ENCODE data around the gene PTAFR. TPM values are rescaled to one million over a fixed set of nuclear protein-coding genes. Genes with fewer than 3 reads are reported as not detected.

PTAFR gene
- total RNA-seq (2021), result 1.8 to 2.6 TPM (median 1.9 TPM) in 3 replicates
- Bru-seq, nascent RNA, result percentile 32 among the genes with signal in this experiment
- long read RNA-seq, experiment 1, partial matches to known transcripts, result 0 of 4 reads
- long read RNA-seq, experiment 1, other reads (novel, unspliced or antisense), result 1 of 4 reads
- long read RNA-seq, experiment 2, partial matches to known transcripts, result 0 of 3 reads
- long read RNA-seq, experiment 2, other reads (novel, unspliced or antisense), result 1 of 3 reads
- long read RNA-seq, experiment 3, partial matches to known transcripts, result 0 of 1 reads
- long read RNA-seq, experiment 3, other reads (novel, unspliced or antisense), result 1 of 1 reads

GRCh38 chr1:28176492-28177470 lies at the start of gene PTAFR:
Gene PTAFR, minus strand, starts transcription at chr1:28176690. Its CDS starts 25,669 bp downstream, at chr1:28151021.
- Mint-ChIP-seq H3K9me3 (no peaks in the 10 kb centered on the region), H3K36me3 (no peaks in the 10 kb centered on the region), H3K4me3 (no peak within 1 kb of the TSS), H3K4me1 (peaks cover 10% of the 10 kb centered on the region), H3K27ac (no peak within 1 kb of the TSS; the same call in 1 of the 2 replicates), H3K27me3 (ENCODE audit: low read depth) (no peaks in the 10 kb centered on the region)
- ChIA-PET POLR2A (no interaction called here), CTCF (interaction anchor here (0.6 to 1.7 kb wide), 5 partner anchors 21 to 509 kb away, joined by 3 to 4 read pairs (median 3); partner anchors contain the start of gene EYA3)
- ATAC-seq (peak; percentile 49), DNase-seq (ENCODE audit: low spot score) (no peak)
- TF ChIP-seq ZNF121 (CRISPR knock-in tag; IDR thresholded peaks at IDR 0.05) (no peak), SMAD3 (CRISPR knock-in tag; IDR thresholded peaks at IDR 0.05; ENCODE audit: borderline replicate concordance) (no peak), PRDM15 (CRISPR knock-in tag; IDR thresholded peaks at IDR 0.05) (no peak), AFF4 (CRISPR knock-in tag; IDR thresholded peaks at IDR 0.05; ENCODE audit: borderline replicate concordance) (no peak), SP1 (CRISPR knock-in tag; conservative IDR thresholded peaks at IDR 0.05) (no peak), ETV6 (CRISPR knock-in tag; IDR thresholded peaks at IDR 0.05) (no peak), ATF3 (CRISPR knock-in tag; conservative IDR thresholded peaks at IDR 0.05) (no peak), E2F4 (CRISPR knock-in tag; IDR thresholded peaks at IDR 0.05; ENCODE audit: borderline replicate concordance, low read depth) (no peak), ZBTB43 (CRISPR knock-in tag; IDR thresholded peaks at IDR 0.05) (no peak)

GRCh38 chr1:28213315-28213714 lies 36.8 kb upstream of the PTAFR start:
- H3K27ac Mint-ChIP-seq, result no peak overlapping the region
- H3K36me3 Mint-ChIP-seq, result peaks cover 28% of the 10 kb centered on the region
- no peaks in the 10 kb centered on the region for H3K9me3 Mint-ChIP-seq
- ChIA-PET POLR2A (interaction anchor here (0.8 kb wide), 1 partner anchor 18 kb away, joined by 3 read pairs; no protein-coding TSS in a partner anchor), CTCF (interaction anchor here (1.6 kb wide), 1 partner anchor 122 kb away, joined by 7 read pairs; no protein-coding TSS in a partner anchor)
- H3K4me3 Mint-ChIP-seq, result no peak overlapping the region
- H3K4me1 Mint-ChIP-seq, result peaks cover 6% of the 10 kb centered on the region
- no peak for DNase-seq (ENCODE audit: low spot score)
- no peak for ATAC-seq
- no peaks in the 10 kb centered on the region for H3K27me3 Mint-ChIP-seq (ENCODE audit: low read depth)
- TF ChIP-seq AFF4 (CRISPR knock-in tag; IDR thresholded peaks at IDR 0.05; ENCODE audit: borderline replicate concordance) (no peak), TEAD4 (CRISPR knock-in tag; IDR thresholded peaks at IDR 0.05) (no peak), AR (CRISPR knock-in tag; IDR thresholded peaks at IDR 0.05) (no peak), ETV6 (CRISPR knock-in tag; IDR thresholded peaks at IDR 0.05) (no peak), ZNF396 (CRISPR knock-in tag; IDR thresholded peaks at IDR 0.05; ENCODE audit: borderline replicate concordance) (no peak), JUN (CRISPR knock-in tag; IDR thresholded peaks at IDR 0.05) (no peak)

All from WTC11 (cell line).